GM21737 (cell line): Measurements from ENCODE around the gene SEC14L2.
"Not testable (repeated sequence)": the region's sequence is repeated elsewhere in the genome, so short reads cannot be mapped to it uniquely, and the experiment has no call there.

Experiments used
- ATAC-seq: cut with Tn5 transposase; IDR thresholded peaks from one replicate; pipeline ENCODE4 v1.9.1; 2021; ENCODE audit warnings: mild to moderate bottlenecking, moderate library complexity; ENCODE audit not compliant: unreplicated experiment

SEC14L2 gene

GRCh38 chr22:30447656-30448055, 50.8 kb downstream of the SEC14L2 start:
- ATAC-seq, result no peak

DNA sequence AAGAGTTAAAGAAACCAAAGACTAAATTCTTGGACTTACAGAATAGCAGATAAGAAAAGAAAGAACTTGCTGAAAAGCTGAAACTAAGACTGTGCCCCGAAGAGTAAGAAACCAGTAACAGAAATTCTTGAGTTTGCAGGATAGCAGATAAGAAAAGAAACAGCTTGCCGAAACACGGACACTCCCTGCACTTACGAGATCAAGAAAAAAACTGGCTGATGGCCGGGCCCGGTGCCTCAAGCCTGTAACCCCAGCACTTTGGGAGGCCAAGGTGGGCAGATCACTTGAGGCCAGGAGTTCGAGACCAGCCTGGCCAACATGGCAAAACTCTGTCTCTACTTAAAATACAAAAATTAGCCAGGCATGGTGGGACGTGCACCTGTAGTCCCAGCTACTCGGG, 54.7 kb downstream of the SEC14L2 start:
- not testable (repeated sequence) for ATAC-seq

DNA sequence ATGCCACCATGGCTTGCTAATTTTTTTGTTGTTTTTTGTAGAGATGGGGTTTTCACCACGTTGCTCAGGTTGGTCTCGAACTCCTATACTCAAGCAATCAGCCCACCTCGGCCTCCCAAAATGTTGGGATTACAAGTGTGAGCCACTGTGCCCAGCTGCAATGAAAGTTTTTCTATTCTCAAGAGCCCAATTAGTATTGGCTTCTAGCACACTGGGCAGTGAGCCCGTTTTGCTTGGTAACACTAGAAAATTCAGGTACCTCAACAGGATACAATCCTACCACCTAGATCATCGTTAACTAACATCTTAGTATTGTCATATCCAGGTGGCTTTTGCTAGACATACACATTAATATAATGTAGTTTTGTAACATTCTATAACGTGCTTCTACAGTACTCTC, 56.0 kb downstream of the SEC14L2 start:
- ATAC-seq, result no peak

- no peak for ATAC-seq
Measured at GRCh38 chr22:30453731-30454510, 57.1 kb downstream of the SEC14L2 start.

- no peak for ATAC-seq
Measured at GRCh38 chr22:30455075-30455840, 58.4 kb downstream of the SEC14L2 start.

DNA sequence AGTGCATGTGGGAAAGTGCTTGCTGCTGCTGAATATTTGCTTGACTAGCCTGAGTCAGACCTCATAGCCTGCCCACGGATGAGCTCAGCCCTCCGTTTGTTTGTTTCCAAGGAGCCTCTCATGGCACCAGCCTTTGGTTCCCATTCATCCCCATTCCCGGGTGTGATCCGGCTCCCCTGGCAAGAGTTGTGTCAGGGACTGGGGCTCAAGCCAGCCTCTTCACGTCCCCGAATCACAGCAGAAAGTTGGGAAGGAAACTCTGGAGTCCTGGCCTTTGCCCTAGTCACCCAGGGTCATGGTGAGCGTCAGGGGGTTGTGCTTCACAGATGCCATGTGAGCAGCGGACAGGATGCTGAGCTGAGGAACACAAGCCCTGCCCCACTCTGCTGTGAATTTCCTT, 61.2 kb downstream of the SEC14L2 start:
- ATAC-seq, result no peak

DNA sequence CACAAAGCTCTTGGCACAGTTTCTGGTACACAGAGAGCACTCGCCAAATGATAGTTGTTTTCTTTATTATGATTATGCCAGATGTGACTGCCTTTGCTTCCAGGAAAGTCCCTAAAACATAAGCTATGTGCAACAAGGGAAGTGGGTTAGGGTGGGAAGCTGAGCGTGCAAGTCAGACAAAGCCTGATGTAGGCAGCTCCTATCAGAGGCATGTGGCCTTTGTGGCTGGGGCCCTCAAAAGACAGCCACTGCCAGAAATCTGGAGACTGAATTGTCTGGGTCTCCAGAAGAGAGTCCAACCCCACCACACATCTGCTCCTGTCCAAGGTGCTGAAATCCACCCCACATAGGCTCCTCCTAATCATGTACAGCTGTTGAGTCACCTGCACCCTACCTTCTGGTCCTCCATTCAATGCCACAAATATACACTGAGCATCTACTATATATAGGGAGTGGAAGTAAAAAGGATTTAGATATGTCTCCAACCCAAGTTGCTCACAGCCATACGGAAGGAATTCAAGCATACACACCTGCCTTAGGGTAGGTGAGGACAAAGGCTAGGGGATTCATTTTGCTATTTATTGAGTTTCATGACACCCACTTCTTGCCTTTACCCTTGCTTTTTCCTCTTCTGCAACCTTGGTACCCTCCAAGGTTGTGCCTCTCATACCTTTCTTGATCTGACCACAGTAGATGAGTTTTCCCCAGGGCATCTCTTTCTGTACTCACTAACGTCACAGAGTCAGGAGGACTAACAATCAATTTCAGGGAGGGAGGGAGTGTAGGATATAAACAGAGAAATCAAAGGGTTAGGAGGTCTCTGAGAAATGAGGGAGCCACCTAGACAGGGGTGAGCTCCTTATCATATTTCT, 62.6 kb downstream of the SEC14L2 start:
- no peak for ATAC-seq

- ATAC-seq, result no peak
Measured at GRCh38 chr22:30460147-30460546, 63.3 kb downstream of the SEC14L2 start.

- not testable (repeated sequence) for ATAC-seq
Measured at GRCh38 chr22:30460555-30460954, 63.7 kb downstream of the SEC14L2 start.

- no peak for ATAC-seq
Measured at GRCh38 chr22:30469165-30469564, 72.3 kb downstream of the SEC14L2 start.

DNA sequence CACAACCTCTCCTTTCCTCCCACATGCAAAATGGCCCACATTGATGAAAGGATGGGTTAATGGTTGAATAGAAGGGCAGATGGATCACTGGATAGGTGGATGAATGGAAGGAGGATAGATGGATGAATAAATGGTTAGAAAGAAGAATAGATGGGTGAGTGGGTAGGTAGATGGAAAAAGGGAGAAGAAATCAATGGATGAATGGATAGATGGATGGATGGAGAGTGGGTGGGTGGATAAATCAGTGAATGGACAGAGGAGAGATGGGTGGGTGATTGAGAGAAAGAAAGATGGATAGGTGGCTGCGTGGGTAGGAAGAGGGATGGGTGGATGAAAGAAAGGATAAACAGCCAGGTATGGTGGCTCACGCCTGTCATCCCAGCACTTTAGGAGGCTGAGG, 73.8 kb downstream of the SEC14L2 start:
- no peak for ATAC-seq

GRCh38 chr22:30471616-30472318, 74.9 kb downstream of the SEC14L2 start, which contains the start of gene SEC14L3:
TSS of gene SEC14L3 (minus strand) at chr22:30472017. CDS start at chr22:30471958, 59 bp downstream.
- no peak for ATAC-seq

DNA sequence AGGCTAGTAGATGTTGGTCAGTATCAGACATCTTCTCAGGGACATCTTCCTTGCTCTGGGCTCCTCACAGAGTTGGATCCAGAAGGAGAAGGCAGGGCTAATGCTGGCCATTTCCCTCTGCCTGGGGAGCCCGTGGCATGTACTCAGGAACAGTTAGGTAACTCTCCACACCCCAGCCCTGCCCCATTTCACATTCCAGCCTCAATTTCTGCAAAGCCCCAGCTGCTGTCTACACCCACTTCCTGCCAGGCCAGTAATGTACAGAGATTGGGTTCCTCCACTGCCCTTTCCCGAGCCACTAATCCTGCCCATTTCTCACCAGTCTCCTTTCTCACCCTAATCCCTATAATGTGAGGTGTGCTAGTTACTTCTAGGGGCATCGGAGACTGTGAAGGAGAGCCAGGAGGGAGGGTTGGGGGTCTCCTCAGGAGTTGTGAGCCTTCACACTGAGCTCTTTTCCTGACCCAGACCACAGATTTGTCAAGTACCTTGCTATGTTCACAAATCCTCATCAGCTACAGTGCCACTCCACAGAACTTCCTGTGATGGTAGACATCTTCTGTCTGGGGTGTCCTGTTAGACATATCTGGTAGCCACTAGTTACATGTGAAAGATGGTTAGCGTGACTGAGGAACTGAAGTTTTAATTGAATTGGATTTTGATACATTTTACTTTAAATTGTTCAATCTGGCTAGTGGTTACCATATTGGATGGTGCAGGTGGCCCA, 76.3 kb downstream of the SEC14L2 start:
- no peak for ATAC-seq

DNA sequence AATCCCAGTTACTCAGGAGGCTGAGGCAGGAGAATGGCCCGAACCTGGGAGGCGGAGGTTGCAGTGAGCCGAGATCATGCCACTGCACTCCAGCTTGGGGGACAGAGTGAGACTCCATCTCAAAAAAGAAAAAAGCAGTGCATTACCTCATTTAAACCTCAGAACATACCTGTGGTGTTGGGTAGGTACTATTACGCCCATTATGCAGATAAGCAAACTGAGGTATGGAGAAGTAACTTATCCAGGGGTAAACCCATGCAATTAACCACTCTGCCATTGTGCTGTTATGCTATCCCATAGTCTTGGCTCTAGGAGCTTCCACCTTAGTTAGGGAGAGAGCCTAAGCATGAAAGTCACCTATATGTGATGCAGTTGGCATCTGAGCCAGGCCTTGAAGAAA, 77.3 kb downstream of the SEC14L2 start:
- no peak for ATAC-seq
